Keratinocyte (primary cell): Measurements from ENCODE around the gene POLR2A. TPM values are rescaled to one million over a fixed set of nuclear protein-coding genes. Genes with fewer than 3 reads are reported as not detected.

Source experiments
- DNase-seq: peaks from one replicate; pipeline ENCODE4 v3.0.0-alpha.2; 2011; ENCODE audit warnings: low read depth, missing footprints, low spot score
- FAIRE-seq: peaks from 2 replicates; lab custom pipeline; 2011; peaks lifted over from hg19 to GRCh38; lab: Jason Lieb, UNC
- H2AFZ ChIP-seq: 2 replicates; pipeline ENCODE4 v1.6.0; 2012; ENCODE audit warnings: low read length, control low read depth, inconsistent platforms; ENCODE audit not compliant: control insufficient read depth
- H3K27ac ChIP-seq: 2 replicates; pipeline ENCODE4 v1.5.1; 2011; ENCODE audit warnings: low read length; ENCODE audit not compliant: control insufficient read depth, insufficient read depth
- H3K27me3 ChIP-seq: 3 replicates; pipeline ENCODE4 v1.6.0; 2011; ENCODE audit warnings: low read length; ENCODE audit not compliant: control insufficient read depth, insufficient read depth; ENCODE audit errors: extremely low read depth
- H3K36me3 ChIP-seq, 2 experiments: 2 replicates in 1 of 2; 3 replicates in 1 of 2; pipeline ENCODE4 v1.5.1; 2011; ENCODE audit warnings: low read length in 2 of 2, mild to moderate bottlenecking in 1 of 2; ENCODE audit not compliant: control insufficient read depth in 2 of 2, insufficient read depth in 2 of 2; ENCODE audit errors: extremely low read depth in 1 of 2
- H3K4me1 ChIP-seq: 3 replicates; pipeline ENCODE4 v1.5.1; 2011; ENCODE audit warnings: low read length; ENCODE audit not compliant: control insufficient read depth, insufficient read depth; ENCODE audit errors: extremely low read depth
- H3K4me2 ChIP-seq: 3 replicates; pipeline ENCODE4 v1.6.0; 2011; ENCODE audit warnings: low read depth, low read length; ENCODE audit not compliant: control insufficient read depth, insufficient read depth; ENCODE audit errors: extremely low read depth
- H3K4me3 ChIP-seq, 3 experiments: fragments of 200-600 bp in 1 of 3; sonication (generic) in 1 of 3; 2 replicates in 2 of 3; 3 replicates in 1 of 3; pipeline ENCODE4 v1.5.1; 2011 to 2016; ENCODE audit warnings: low read length in 3 of 3, mild to moderate bottlenecking in 3 of 3, control low read depth in 2 of 3, inconsistent platforms in 1 of 3, low read depth in 1 of 3, mixed read lengths in 1 of 3, mixed run types in 1 of 3, moderate library complexity in 1 of 3; ENCODE audit not compliant: control insufficient read depth in 2 of 3, insufficient read depth in 2 of 3; ENCODE audit errors: extremely low read depth in 1 of 3
- H3K79me2 ChIP-seq: 2 replicates; pipeline ENCODE4 v1.6.0; 2012; ENCODE audit warnings: low read length; ENCODE audit not compliant: control insufficient read depth, insufficient read depth
- H3K9ac ChIP-seq: 3 replicates; pipeline ENCODE4 v1.6.0; 2011; ENCODE audit warnings: low read length; ENCODE audit not compliant: control insufficient read depth, insufficient read depth; ENCODE audit errors: extremely low read depth
- H3K9me1 ChIP-seq: 3 replicates; pipeline ENCODE4 v1.6.0; 2011; ENCODE audit warnings: low read length; ENCODE audit not compliant: control insufficient read depth, insufficient read depth; ENCODE audit errors: extremely low read depth
- H3K9me3 ChIP-seq: 2 replicates; pipeline ENCODE4 v1.5.1; 2012; ENCODE audit warnings: low read depth, low read length; ENCODE audit not compliant: control insufficient read depth
- H4K20me1 ChIP-seq: 3 replicates; pipeline ENCODE4 v1.6.0; 2011; ENCODE audit warnings: low read length; ENCODE audit not compliant: control insufficient read depth, insufficient read depth; ENCODE audit errors: extremely low read depth
- CTCF ChIP-seq, 3 experiments: IDR thresholded peaks in 1 of 3; conservative IDR thresholded peaks in 1 of 3; optimal IDR thresholded peaks in 1 of 3; 2 replicates in 2 of 3; 3 replicates in 1 of 3; pipeline versions ENCODE3 to v1.5.1; 2011; ENCODE audit warnings: low read length in 3 of 3, mild to moderate bottlenecking in 3 of 3, moderate library complexity in 2 of 3, control low read depth in 1 of 3, inconsistent platforms in 1 of 3; ENCODE audit not compliant: insufficient read depth in 2 of 3; ENCODE audit errors: extremely low read depth in 1 of 3
- EZH2 ChIP-seq: IDR thresholded peaks from one replicate; pipeline ENCODE4 v1.6.1; 2012; ENCODE audit warnings: inconsistent platforms, mild to moderate bottlenecking, low read length, moderate library complexity
- dilution Hi-C: fragments of 300-500 bp; cut with MboI; formaldehyde crosslinking; loops from one replicate; pipeline ENCODE4 v1.7.0; 2020; ENCODE audit warnings: low sequenced_read_pairs; ENCODE audit not compliant: extremely low pct_ligation_motif_present
- polyA plus RNA-seq, 5 experiments: library from polyadenylated mRNA; depleted of rRNA in 3 of 5; stranded (reverse) in 3 of 5; stranded (forward) in 1 of 5; unstranded in 1 of 5; fragments of >200 nt; gene quantifications; 1 replicate in 1 of 5; 2 replicates in 3 of 5; 3 replicates in 1 of 5; pipeline versions ENCODE4 v1.2.1 to v1.2.3, GENCODE V29; 2011 to 2012; ENCODE audit warnings: missing spikeins in 2 of 5, low read depth in 1 of 5, low replicate concordance in 1 of 5

The POLR2A gene
- polyA plus RNA-seq, 1 donor (not counting 4 experiments of a cell fraction or from before 2014, with no cell fraction given), result 17.5 TPM

- Histone ChIP-seq H3K36me3 (no peaks in the 10 kb centered on the region), H3K4me1 (peaks cover 42% of the 10 kb centered on the region), H3K79me2 (peaks cover 17% of the 10 kb centered on the region), H3K27me3 (no peaks in the 10 kb centered on the region), H3K9me1 (no peaks in the 10 kb centered on the region), H3K4me2 (peak overlapping the region; percentile 99), H3K27ac (peak overlapping the region; percentile 95), H3K9me3 (no peaks in the 10 kb centered on the region), H3K9ac (peak overlapping the region; percentile 81), H2AFZ (peak overlapping the region; percentile 72), H3K4me3 (peak overlapping the region; percentile 59 to 92 (median 88)), H4K20me1 (no peaks in the 10 kb centered on the region)
- TF ChIP-seq CTCF (optimal IDR thresholded peaks at IDR 0.05 in 1 of 3, IDR thresholded peaks at IDR 0.05 in 1 of 3, conservative IDR thresholded peaks at IDR 0.05 in 1 of 3; ENCODE audit: extremely low read depth in 1 of 3, insufficient read depth in 2 of 3, low read length in 3 of 3) (peak; percentile 52 to 92 (median 87)), EZH2 (no peak)
- DNase-seq, result no peak
- FAIRE-seq, result peak; percentile 23
- dilution Hi-C loops, result no loop called here
These were observed 47.4 kb upstream of the POLR2A start for GRCh38 chr17:7436556-7437368.

GRCh38 chr17:7437369-7437863 lies 46.8 kb upstream of the POLR2A start:
- Histone ChIP-seq H2AFZ (peak overlapping the region; percentile 37), H3K9me3 (no peaks in the 10 kb centered on the region), H3K4me1 (peaks cover 42% of the 10 kb centered on the region), H3K4me3 (peak overlapping the region; percentile 59 to 81 (median 66)), H3K36me3 (peaks cover 0 to 2% of the 10 kb centered on the region in 2 experiments), H3K9me1 (peaks cover 2% of the 10 kb centered on the region), H3K27me3 (no peaks in the 10 kb centered on the region), H3K79me2 (peaks cover 17% of the 10 kb centered on the region), H3K9ac (peak overlapping the region; percentile 77), H4K20me1 (no peaks in the 10 kb centered on the region), H3K27ac (peak overlapping the region; percentile 62), H3K4me2 (peak overlapping the region; percentile 99)
- TF ChIP-seq CTCF (optimal IDR thresholded peaks at IDR 0.05 in 1 of 3, IDR thresholded peaks at IDR 0.05 in 1 of 3, conservative IDR thresholded peaks at IDR 0.05 in 1 of 3; ENCODE audit: extremely low read depth in 1 of 3, insufficient read depth in 2 of 3, low read length in 3 of 3) (no peak), EZH2 (no peak)
- no peak for FAIRE-seq
- dilution Hi-C loops, result no loop called here
- DNase-seq, result no peak
